H9 (cell line): Measurements from ENCODE around the gene GTPBP4. TPM values are rescaled to one million over a fixed set of nuclear protein-coding genes. Genes with fewer than 3 reads are reported as not detected.

Experiments
- DNase-seq: peaks from one replicate; pipeline ENCODE4 v3.0.0-alpha.2; 2017
- H2AFZ ChIP-seq: one replicate; pipeline ENCODE4 v1.6.1; 2013; ENCODE audit warnings: mild to moderate bottlenecking, low read length, control low read depth, moderate library complexity
- H2AK5ac ChIP-seq: 2 replicates; pipeline ENCODE4 v1.6.1; 2013; ENCODE audit warnings: low read length, control low read depth, mixed read lengths; ENCODE audit not compliant: insufficient read length
- H2BK120ac ChIP-seq: one replicate; pipeline ENCODE4 v1.6.1; 2013; ENCODE audit warnings: low read depth, mild to moderate bottlenecking, low read length, control low read depth, inconsistent platforms; ENCODE audit not compliant: poor library complexity, severe bottlenecking
- H2BK12ac ChIP-seq: 2 replicates; pipeline ENCODE4 v1.6.1; 2013; ENCODE audit warnings: low read length, control low read depth, mixed read lengths, low read depth; ENCODE audit not compliant: insufficient read length
- H2BK15ac ChIP-seq: 2 replicates; pipeline ENCODE4 v1.6.1; 2013; ENCODE audit warnings: low read depth, low read length, control low read depth
- H2BK20ac ChIP-seq: one replicate; pipeline ENCODE4 v1.6.1; 2013; ENCODE audit warnings: low read depth, mild to moderate bottlenecking, low read length, control low read depth, inconsistent platforms; ENCODE audit not compliant: poor library complexity, severe bottlenecking
- H2BK5ac ChIP-seq: 2 replicates; pipeline ENCODE4 v1.6.1; 2013; ENCODE audit warnings: low read length, control low read depth, mixed read lengths; ENCODE audit not compliant: insufficient read length
- H3K14ac ChIP-seq: 2 replicates; pipeline ENCODE4 v1.6.1; 2013; ENCODE audit warnings: low read length, control low read depth; ENCODE audit not compliant: insufficient read depth
- H3K18ac ChIP-seq: 2 replicates; pipeline ENCODE4 v1.6.1; 2013; ENCODE audit warnings: low read depth, mild to moderate bottlenecking, mixed read lengths, low read length, control low read depth; ENCODE audit not compliant: insufficient read length
- H3K23ac ChIP-seq: 2 replicates; pipeline ENCODE4 v1.6.1; 2013; ENCODE audit warnings: low read length, control low read depth, mixed read lengths, low read depth; ENCODE audit not compliant: insufficient read length
- H3K23me2 ChIP-seq: 2 replicates; pipeline ENCODE4 v1.6.1; 2013; ENCODE audit warnings: low read depth, mild to moderate bottlenecking, mixed read lengths, low read length, control low read depth; ENCODE audit not compliant: insufficient read length, poor library complexity, severe bottlenecking
- H3K27ac ChIP-seq: 2 replicates; pipeline ENCODE4 v1.5.1; 2013; ENCODE audit warnings: low read length, control low read depth, mixed read lengths, low read depth; ENCODE audit not compliant: insufficient read length
- H3K27me3 ChIP-seq: 2 replicates; pipeline ENCODE4 v1.6.1; 2013; ENCODE audit warnings: low read length, control low read depth, inconsistent platforms; ENCODE audit not compliant: insufficient read depth
- H3K4ac ChIP-seq: 2 replicates; pipeline ENCODE4 v1.6.1; 2013; ENCODE audit warnings: low read depth, mild to moderate bottlenecking, control low read depth, inconsistent platforms, low read length, moderate library complexity
- H3K4me1 ChIP-seq: 2 replicates; pipeline ENCODE4 v1.6.1; 2013; ENCODE audit warnings: low read length, control low read depth, inconsistent platforms; ENCODE audit not compliant: insufficient read depth
- H3K4me2 ChIP-seq: 2 replicates; pipeline ENCODE4 v1.6.1; 2013; ENCODE audit warnings: low read length, control low read depth, mixed read lengths; ENCODE audit not compliant: insufficient read length, insufficient read depth
- H3K56ac ChIP-seq: 2 replicates; pipeline ENCODE4 v1.6.1; 2013; ENCODE audit warnings: low read depth, mild to moderate bottlenecking, mixed read lengths, low read length, control low read depth; ENCODE audit not compliant: insufficient read length
- H3K79me1 ChIP-seq: 2 replicates; pipeline ENCODE4 v1.6.1; 2013; ENCODE audit warnings: low read depth, mild to moderate bottlenecking, moderate library complexity, low read length, control low read depth, inconsistent platforms; ENCODE audit not compliant: insufficient read depth, poor library complexity, severe bottlenecking
- H3K79me2 ChIP-seq: 2 replicates; pipeline ENCODE4 v1.6.1; 2013; ENCODE audit warnings: low read length, control low read depth, inconsistent platforms; ENCODE audit not compliant: insufficient read depth
- H3K9ac ChIP-seq: 2 replicates; pipeline ENCODE4 v1.6.1; 2013; ENCODE audit warnings: low read length, control low read depth, mixed read lengths; ENCODE audit not compliant: insufficient read length; ENCODE audit errors: extremely low read depth
- H3K9me3 ChIP-seq: one replicate; pipeline ENCODE4 v1.6.1; 2013; ENCODE audit warnings: low read depth, low read length, inconsistent platforms; ENCODE audit not compliant: control insufficient read depth
- H3T11ph ChIP-seq: one replicate; pipeline ENCODE4 v1.6.1; 2013; ENCODE audit warnings: mild to moderate bottlenecking, low read length, control low read depth, inconsistent platforms
- H4K20me1 ChIP-seq: one replicate; pipeline ENCODE4 v1.6.1; 2013; ENCODE audit not compliant: control insufficient read depth, insufficient read length, insufficient read depth
- H4K5ac ChIP-seq: 2 replicates; pipeline ENCODE4 v1.6.1; 2013; ENCODE audit warnings: low read depth, mild to moderate bottlenecking, mixed read lengths, low read length, control low read depth; ENCODE audit not compliant: insufficient read length
- H4K8ac ChIP-seq: replicated peaks from 2 replicates; pipeline ENCODE4 v1.6.1; 2013; ENCODE audit warnings: low read length, control low read depth, mixed read lengths, low read depth; ENCODE audit not compliant: insufficient read length
- H4K91ac ChIP-seq: 2 replicates; pipeline ENCODE4 v1.6.1; 2013; ENCODE audit warnings: low read depth, mild to moderate bottlenecking, moderate library complexity, mixed read lengths, low read length, control low read depth; ENCODE audit not compliant: insufficient read length
- H3K27ac Mint-ChIP-seq, 3 experiments: 2 replicates in 2 of 3; 3 replicates in 1 of 3; pipeline ENCODE4 v1.8.0; 2020 to 2021; ENCODE audit warnings: mixed read lengths in 3 of 3, mild to moderate bottlenecking in 1 of 3, moderate library complexity in 1 of 3
- H3K27me3 Mint-ChIP-seq: 2 replicates; pipeline ENCODE4 v1.8.0; 2021; ENCODE audit warnings: low read depth, mild to moderate bottlenecking, moderate library complexity, mixed read lengths
- H3K36me3 Mint-ChIP-seq, 3 experiments: 2 replicates in 2 of 3; 3 replicates in 1 of 3; pipeline ENCODE4 v1.8.0; 2020 to 2021; ENCODE audit warnings: low read depth in 3 of 3, mixed read lengths in 3 of 3; ENCODE audit not compliant: insufficient read depth in 1 of 3
- H3K4me1 Mint-ChIP-seq, 2 experiments: 2 replicates each; pipeline ENCODE4 v1.8.0; 2020; ENCODE audit warnings: mixed read lengths in 2 of 2
- H3K4me3 Mint-ChIP-seq, 2 experiments: 2 replicates in 1 of 2; 3 replicates in 1 of 2; pipeline ENCODE4 v1.8.0; 2020 to 2021; ENCODE audit warnings: mild to moderate bottlenecking in 2 of 2, mixed read lengths in 2 of 2, moderate library complexity in 1 of 2
- H3K9me3 Mint-ChIP-seq, 2 experiments: 2 replicates in 1 of 2; 3 replicates in 1 of 2; pipeline ENCODE4 v1.8.0; 2020; ENCODE audit warnings: mild to moderate bottlenecking in 2 of 2, mixed read lengths in 2 of 2, moderate library complexity in 1 of 2
- WGBS: extraction: QIAGEN DNeasy Blood & Tissue Kit; methylation state at CpG from one replicate; pipeline ENCODE4 v1.1.7; 2013; ENCODE audit warnings: missing lambda C conversion rate, low lambda C conversion rate, mixed read lengths; ENCODE audit not compliant: insufficient read length; ENCODE audit errors: extremely low coverage; 5-methylcytosine and 5-hydroxymethylcytosine counted together
- total RNA-seq: library from RNA; stranded (reverse); gene quantifications from 2 replicates; pipeline ENCODE4 v1.2.1, GENCODE V29; 2021
- TF ChIP-seq, protein P1 (sequence below): fragments of 200-600 bp; sonication (generic); conservative IDR thresholded peaks from 3 replicates; pipeline ENCODE4 v1.8.0; 2021; ENCODE audit warnings: antibody characterized with exemption, mild to moderate bottlenecking

The GTPBP4 gene
- total RNA-seq, 1 experiment from 2014 or later = 134 TPM

- Histone ChIP-seq H3K14ac (no peak overlapping the region), H3T11ph (no peak overlapping the region), H2BK20ac (no peak overlapping the region), H2BK120ac (no peak overlapping the region), H3K4ac (no peak overlapping the region), H4K20me1 (no peaks in the 10 kb centered on the region), H3K27me3 (no peaks in the 10 kb centered on the region), H4K91ac (no peak overlapping the region), H3K18ac (no peak overlapping the region), H3K79me2 (no peaks in the 10 kb centered on the region), H3K23ac (no peak overlapping the region), H4K8ac (no peak overlapping the region), H3K27ac (no peak overlapping the region), H3K9me3 (no peaks in the 10 kb centered on the region), H2BK12ac (no peak overlapping the region), H2AK5ac (no peak overlapping the region), H2BK5ac (no peak overlapping the region), H2AFZ (no peak overlapping the region), H3K56ac (no peak overlapping the region), H3K9ac (no peak overlapping the region), H3K23me2 (no peaks in the 10 kb centered on the region), H3K79me1 (no peaks in the 10 kb centered on the region), H3K4me1 (no peaks in the 10 kb centered on the region), H3K4me2 (no peak overlapping the region), H2BK15ac (no peak overlapping the region), H4K5ac (no peak overlapping the region)
- H3K36me3 Mint-ChIP-seq = no peaks in the 10 kb centered on the region
- no peak for DNase-seq
- H3K9me3 Mint-ChIP-seq = no peaks in the 10 kb centered on the region
- no peak overlapping the region for H3K4me3 Mint-ChIP-seq
- H3K27ac Mint-ChIP-seq = no peak overlapping the region
- peaks cover 13% of the 10 kb centered on the region for H3K27me3 Mint-ChIP-seq
- H3K4me1 Mint-ChIP-seq = peaks cover 10% of the 10 kb centered on the region in 2 experiments
- WGBS = no CpG with 5 or more reads among the region's 17 CpGs
- TF ChIP-seq, protein P1, sequence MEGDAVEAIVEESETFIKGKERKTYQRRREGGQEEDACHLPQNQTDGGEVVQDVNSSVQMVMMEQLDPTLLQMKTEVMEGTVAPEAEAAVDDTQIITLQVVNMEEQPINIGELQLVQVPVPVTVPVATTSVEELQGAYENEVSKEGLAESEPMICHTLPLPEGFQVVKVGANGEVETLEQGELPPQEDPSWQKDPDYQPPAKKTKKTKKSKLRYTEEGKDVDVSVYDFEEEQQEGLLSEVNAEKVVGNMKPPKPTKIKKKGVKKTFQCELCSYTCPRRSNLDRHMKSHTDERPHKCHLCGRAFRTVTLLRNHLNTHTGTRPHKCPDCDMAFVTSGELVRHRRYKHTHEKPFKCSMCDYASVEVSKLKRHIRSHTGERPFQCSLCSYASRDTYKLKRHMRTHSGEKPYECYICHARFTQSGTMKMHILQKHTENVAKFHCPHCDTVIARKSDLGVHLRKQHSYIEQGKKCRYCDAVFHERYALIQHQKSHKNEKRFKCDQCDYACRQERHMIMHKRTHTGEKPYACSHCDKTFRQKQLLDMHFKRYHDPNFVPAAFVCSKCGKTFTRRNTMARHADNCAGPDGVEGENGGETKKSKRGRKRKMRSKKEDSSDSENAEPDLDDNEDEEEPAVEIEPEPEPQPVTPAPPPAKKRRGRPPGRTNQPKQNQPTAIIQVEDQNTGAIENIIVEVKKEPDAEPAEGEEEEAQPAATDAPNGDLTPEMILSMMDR = no peak
Measured at GRCh38 chr10:943334-944033, 44.8 kb upstream of the GTPBP4 start.
